ENCODE measurements around the gene FHOD3.

The FHOD3 gene

GRCh38 chr18:36308711-36309435 is 11.4 kb downstream of the FHOD3 start:
- no peak overlapping the region for H3K27ac ChIP-seq (ENCODE audit: low read depth, low read length)
- H3K4me3 ChIP-seq (ENCODE audit: low read length): no peak overlapping the region
- WGBS: 70% methylated on average over 6 of the region's 7 CpGs

GRCh38 chr18:36309436-36310391 is 12.2 kb downstream of the FHOD3 start:
- 86% methylated on average over 11 of the region's 11 CpGs for WGBS
- no peaks in the 10 kb centered on the region for H3K36me3 ChIP-seq (ENCODE audit: insufficient read depth, low read length)
- no peaks in the 10 kb centered on the region for H3K9me3 ChIP-seq (ENCODE audit: insufficient read depth, low read depth, low read length)
- no peak overlapping the region for H3K9ac ChIP-seq (ENCODE audit: low read depth, low read length)
- no peak overlapping the region for H3K4me3 ChIP-seq (ENCODE audit: low read length)
- no peak overlapping the region for H3K27ac ChIP-seq (ENCODE audit: low read depth, low read length)
- no peaks in the 10 kb centered on the region for H3K27me3 ChIP-seq (ENCODE audit: insufficient read depth, low read length)
- H3K4me1 ChIP-seq (ENCODE audit: insufficient read depth, low read length): peaks cover 10% of the 10 kb centered on the region; the same call in 1 of the 2 replicates

More at GRCh38 chr18:36308711-36309435, 11.4 kb downstream of the FHOD3 start:
- Histone ChIP-seq H3K9me3 (ENCODE audit: insufficient read depth, low read depth, low read length) (no peaks in the 10 kb centered on the region), H3K27me3 (ENCODE audit: insufficient read depth, low read length) (no peaks in the 10 kb centered on the region), H3K36me3 (ENCODE audit: insufficient read depth, low read length) (no peaks in the 10 kb centered on the region), H3K9ac (ENCODE audit: low read depth, low read length) (no peak overlapping the region), H3K4me1 (ENCODE audit: insufficient read depth, low read length) (peaks cover 10% of the 10 kb centered on the region; the same call in 1 of the 2 replicates)

DNA sequence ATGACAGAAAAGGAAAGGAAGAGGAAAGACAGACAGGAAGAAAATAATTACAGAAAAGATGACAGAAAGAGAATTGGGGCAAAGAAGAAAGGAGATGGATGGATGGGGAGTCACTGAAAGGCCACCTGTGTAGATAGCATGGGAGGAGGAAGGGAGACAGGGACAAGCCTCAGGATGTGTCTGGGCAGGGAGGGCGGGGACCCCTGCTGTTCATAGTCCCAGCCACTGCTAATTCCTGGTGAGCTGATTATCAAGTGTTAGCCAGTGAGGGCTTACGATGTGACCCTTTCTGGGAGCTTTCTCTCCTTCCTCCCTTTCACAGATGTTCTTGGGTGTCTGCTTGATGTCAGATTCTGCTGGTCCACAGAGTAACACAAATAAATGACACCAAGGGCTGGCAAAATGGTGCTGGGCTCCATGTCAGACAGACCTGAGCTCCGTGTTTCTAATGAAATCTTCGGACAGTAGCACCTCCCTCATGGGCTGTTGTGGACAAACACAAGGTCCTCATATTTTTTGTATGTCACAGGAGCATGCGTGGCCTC is 13.6 kb downstream of the FHOD3 start:
- H3K9ac ChIP-seq (ENCODE audit: low read depth, low read length): no peak overlapping the region
- H3K27me3 ChIP-seq (ENCODE audit: insufficient read depth, low read length): no peaks in the 10 kb centered on the region
- no peaks in the 10 kb centered on the region for H3K9me3 ChIP-seq (ENCODE audit: insufficient read depth, low read depth, low read length)
- H3K4me1 ChIP-seq (ENCODE audit: insufficient read depth, low read length): peaks cover 10% of the 10 kb centered on the region; the same call in 1 of the 2 replicates
- WGBS: 88% methylated on average over 5 of the region's 5 CpGs
- no peak overlapping the region for H3K27ac ChIP-seq (ENCODE audit: low read depth, low read length)
- H3K4me3 ChIP-seq (ENCODE audit: low read length): no peak overlapping the region
- no peaks in the 10 kb centered on the region for H3K36me3 ChIP-seq (ENCODE audit: insufficient read depth, low read length)

- no peaks in the 10 kb centered on the region for H3K36me3 ChIP-seq (ENCODE audit: insufficient read depth, low read length)
- 98% methylated on average over 2 of the region's 2 CpGs for WGBS
- H3K9me3 ChIP-seq (ENCODE audit: insufficient read depth, low read depth, low read length): no peaks in the 10 kb centered on the region
- no peaks in the 10 kb centered on the region for H3K27me3 ChIP-seq (ENCODE audit: insufficient read depth, low read length)
- H3K9ac ChIP-seq (ENCODE audit: low read depth, low read length): no peak overlapping the region
- H3K27ac ChIP-seq (ENCODE audit: low read depth, low read length): no peak overlapping the region
- peaks cover 10% of the 10 kb centered on the region; the same call in 1 of the 2 replicates for H3K4me1 ChIP-seq (ENCODE audit: insufficient read depth, low read length)
- no peak overlapping the region for H3K4me3 ChIP-seq (ENCODE audit: low read length)
These were observed 15.4 kb downstream of the FHOD3 start for GRCh38 chr18:36312806-36313395.

GRCh38 chr18:36314098-36314497 is 16.6 kb downstream of the FHOD3 start:
- 91% methylated on average over 4 of the region's 4 CpGs for WGBS
- Histone ChIP-seq H3K27me3 (ENCODE audit: insufficient read depth, low read length) (no peaks in the 10 kb centered on the region), H3K4me3 (ENCODE audit: low read length) (no peak overlapping the region), H3K9ac (ENCODE audit: low read depth, low read length) (no peak overlapping the region), H3K36me3 (ENCODE audit: insufficient read depth, low read length) (no peaks in the 10 kb centered on the region), H3K9me3 (ENCODE audit: insufficient read depth, low read depth, low read length) (no peaks in the 10 kb centered on the region), H3K4me1 (ENCODE audit: insufficient read depth, low read length) (peaks cover 8% of the 10 kb centered on the region; the same call in 1 of the 2 replicates), H3K27ac (ENCODE audit: low read depth, low read length) (no peak overlapping the region)

DNA sequence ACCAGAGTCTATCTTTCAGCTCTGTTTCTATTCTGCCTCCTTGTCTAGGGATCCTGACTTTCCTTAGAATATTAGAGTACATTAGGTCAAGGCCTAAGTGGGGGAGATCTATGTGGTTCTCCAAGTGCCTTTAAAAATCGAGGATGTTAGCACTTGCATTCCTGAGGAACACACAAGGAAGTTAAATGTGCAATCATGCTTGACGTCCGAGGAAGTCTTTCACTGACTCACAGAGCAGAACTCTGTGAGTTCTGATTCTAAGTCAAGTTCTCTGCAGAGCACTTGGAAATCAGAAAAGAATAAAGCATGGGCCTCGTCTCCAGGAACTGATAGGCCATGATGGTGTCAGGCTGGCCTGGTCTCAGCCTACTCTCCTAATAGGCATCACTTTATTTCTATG is 17.2 kb downstream of the FHOD3 start:
- 93% methylated on average over 4 of the region's 4 CpGs for WGBS
- H3K36me3 ChIP-seq (ENCODE audit: insufficient read depth, low read length): no peaks in the 10 kb centered on the region
- H3K4me3 ChIP-seq (ENCODE audit: low read length): no peak overlapping the region
- H3K9me3 ChIP-seq (ENCODE audit: insufficient read depth, low read depth, low read length): no peaks in the 10 kb centered on the region
- no peak overlapping the region for H3K27ac ChIP-seq (ENCODE audit: low read depth, low read length)
- H3K27me3 ChIP-seq (ENCODE audit: insufficient read depth, low read length): no peaks in the 10 kb centered on the region
- H3K4me1 ChIP-seq (ENCODE audit: insufficient read depth, low read length): peaks cover 4% of the 10 kb centered on the region; the same call in 1 of the 2 replicates
- no peak overlapping the region for H3K9ac ChIP-seq (ENCODE audit: low read depth, low read length)

GRCh38 chr18:36315736-36316135 is 18.2 kb downstream of the FHOD3 start:
- WGBS: 89% methylated on average over 10 of the region's 10 CpGs
- Histone ChIP-seq H3K9ac (ENCODE audit: low read depth, low read length) (no peak overlapping the region), H3K27ac (ENCODE audit: low read depth, low read length) (no peak overlapping the region), H3K36me3 (ENCODE audit: insufficient read depth, low read length) (no peaks in the 10 kb centered on the region), H3K27me3 (ENCODE audit: insufficient read depth, low read length) (no peaks in the 10 kb centered on the region), H3K9me3 (ENCODE audit: insufficient read depth, low read depth, low read length) (no peaks in the 10 kb centered on the region), H3K4me1 (ENCODE audit: insufficient read depth, low read length) (no peaks in the 10 kb centered on the region; the same call in 1 of the 2 replicates), H3K4me3 (ENCODE audit: low read length) (no peak overlapping the region)

- Histone ChIP-seq H3K27me3 (ENCODE audit: insufficient read depth, low read length) (no peaks in the 10 kb centered on the region), H3K4me3 (ENCODE audit: low read length) (no peak overlapping the region), H3K4me1 (ENCODE audit: insufficient read depth, low read length) (no peaks in the 10 kb centered on the region; the same call in 1 of the 2 replicates), H3K27ac (ENCODE audit: low read depth, low read length) (no peak overlapping the region), H3K9me3 (ENCODE audit: insufficient read depth, low read depth, low read length) (no peaks in the 10 kb centered on the region), H3K9ac (ENCODE audit: low read depth, low read length) (no peak overlapping the region), H3K36me3 (ENCODE audit: insufficient read depth, low read length) (no peaks in the 10 kb centered on the region)
- 95% methylated on average over 1 of the region's 2 CpGs for WGBS
These were observed 18.7 kb downstream of the FHOD3 start for GRCh38 chr18:36316246-36316645.

- Histone ChIP-seq H3K9me3 (ENCODE audit: insufficient read depth, low read depth, low read length) (no peaks in the 10 kb centered on the region), H3K4me3 (ENCODE audit: low read length) (no peak overlapping the region), H3K4me1 (ENCODE audit: insufficient read depth, low read length) (no peaks in the 10 kb centered on the region), H3K27ac (ENCODE audit: low read depth, low read length) (no peak overlapping the region), H3K36me3 (ENCODE audit: insufficient read depth, low read length) (no peaks in the 10 kb centered on the region), H3K9ac (ENCODE audit: low read depth, low read length) (no peak overlapping the region), H3K27me3 (ENCODE audit: insufficient read depth, low read length) (no peaks in the 10 kb centered on the region)
- 77% methylated on average over 10 of the region's 10 CpGs for WGBS
These were observed 24.3 kb downstream of the FHOD3 start for GRCh38 chr18:36321658-36322407.

GRCh38 chr18:36322408-36322728 is 24.9 kb downstream of the FHOD3 start:
- Histone ChIP-seq H3K27ac (ENCODE audit: low read depth, low read length) (no peak overlapping the region), H3K27me3 (ENCODE audit: insufficient read depth, low read length) (no peaks in the 10 kb centered on the region), H3K4me1 (ENCODE audit: insufficient read depth, low read length) (no peaks in the 10 kb centered on the region), H3K4me3 (ENCODE audit: low read length) (no peak overlapping the region), H3K9ac (ENCODE audit: low read depth, low read length) (no peak overlapping the region), H3K36me3 (ENCODE audit: insufficient read depth, low read length) (no peaks in the 10 kb centered on the region), H3K9me3 (ENCODE audit: insufficient read depth, low read depth, low read length) (no peaks in the 10 kb centered on the region)
- 93% methylated on average over 1 of the region's 1 CpG for WGBS

Data from HUES64 (cell line).